OCI-LY3 (cell line): Measurements from ENCODE around the gene NRG3.

ENCODE experiments used
- EZH2phosphoT487 ChIP-seq: fragments of 200-600 bp; shearing (Covaris generic); IDR thresholded peaks from 2 replicates; pipeline ENCODE4 v1.6.1; 2018; ENCODE audit warnings: antibody characterized with exemption, mixed run types, low read depth
- TF ChIP-seq, protein P1 (sequence below): fragments of 200-600, 300-600 bp; sonication (generic); IDR thresholded peaks from 2 replicates; pipeline ENCODE4 v1.5.1; 2014; ENCODE audit warnings: antibody characterized with exemption, low read length, low read depth

DNA sequence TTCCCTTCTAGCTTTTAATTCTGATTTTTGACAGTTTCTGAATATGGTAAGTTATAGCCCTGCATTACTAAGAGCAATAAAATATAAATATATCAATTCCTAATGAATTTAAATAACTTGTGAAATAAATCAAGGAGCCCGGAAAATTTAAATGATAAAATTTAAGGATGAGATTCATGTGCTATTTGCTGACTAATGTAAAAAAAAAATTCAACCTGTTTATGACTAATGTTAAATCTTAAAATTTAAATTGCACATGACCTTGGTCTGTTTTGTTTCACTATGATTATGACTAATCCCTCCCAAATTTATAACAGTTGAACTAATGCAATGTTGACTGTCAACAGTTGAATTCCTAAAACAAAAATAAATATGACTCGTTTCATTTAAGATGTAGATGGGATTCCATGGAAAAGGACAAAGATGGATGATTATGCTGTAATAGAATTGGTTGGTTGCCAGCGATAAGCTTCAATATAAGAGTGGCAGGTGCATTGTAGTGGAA lies 419.9 kb downstream of the NRG3 start:
- TF ChIP-seq, protein P1, sequence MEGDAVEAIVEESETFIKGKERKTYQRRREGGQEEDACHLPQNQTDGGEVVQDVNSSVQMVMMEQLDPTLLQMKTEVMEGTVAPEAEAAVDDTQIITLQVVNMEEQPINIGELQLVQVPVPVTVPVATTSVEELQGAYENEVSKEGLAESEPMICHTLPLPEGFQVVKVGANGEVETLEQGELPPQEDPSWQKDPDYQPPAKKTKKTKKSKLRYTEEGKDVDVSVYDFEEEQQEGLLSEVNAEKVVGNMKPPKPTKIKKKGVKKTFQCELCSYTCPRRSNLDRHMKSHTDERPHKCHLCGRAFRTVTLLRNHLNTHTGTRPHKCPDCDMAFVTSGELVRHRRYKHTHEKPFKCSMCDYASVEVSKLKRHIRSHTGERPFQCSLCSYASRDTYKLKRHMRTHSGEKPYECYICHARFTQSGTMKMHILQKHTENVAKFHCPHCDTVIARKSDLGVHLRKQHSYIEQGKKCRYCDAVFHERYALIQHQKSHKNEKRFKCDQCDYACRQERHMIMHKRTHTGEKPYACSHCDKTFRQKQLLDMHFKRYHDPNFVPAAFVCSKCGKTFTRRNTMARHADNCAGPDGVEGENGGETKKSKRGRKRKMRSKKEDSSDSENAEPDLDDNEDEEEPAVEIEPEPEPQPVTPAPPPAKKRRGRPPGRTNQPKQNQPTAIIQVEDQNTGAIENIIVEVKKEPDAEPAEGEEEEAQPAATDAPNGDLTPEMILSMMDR = no peak
- TF ChIP-seq EZH2phosphoT487 = no peak
